GM10266 (cell line): Measurements from ENCODE around the gene THSD7A.
A peak's percentile ranks its signal among the peaks of the same experiment; 100 is the strongest.

Experiments
- DNase-seq: peaks from one replicate; pipeline ENCODE4 v3.0.0; 2012; ENCODE audit errors: extremely low spot score
- CTCF ChIP-seq: IDR thresholded peaks from 2 replicates; pipeline ENCODE4 v1.5.1; 2012; ENCODE audit warnings: mild to moderate bottlenecking, low read depth; ENCODE audit not compliant: control insufficient read depth, insufficient read depth; ENCODE audit errors: missing control alignments

The THSD7A gene

GRCh38 chr7:11830582-11831155, 1.3 kb downstream of the THSD7A start:
- TF ChIP-seq CTCF = no peak
- peak; percentile 21 for DNase-seq

- no peak for TF ChIP-seq CTCF
- DNase-seq = no peak
These were observed 2.0 kb downstream of the THSD7A start for GRCh38 chr7:11829954-11830353.

GRCh38 chr7:11819947-11820346, 12.1 kb downstream of the THSD7A start:
- TF ChIP-seq CTCF = no peak
- DNase-seq = no peak

- no peak for DNase-seq
- TF ChIP-seq CTCF = no peak
These were observed 12.7 kb downstream of the THSD7A start for GRCh38 chr7:11819271-11819670.

GRCh38 chr7:11818281-11818680, 13.7 kb downstream of the THSD7A start:
- TF ChIP-seq CTCF = no peak
- DNase-seq = no peak

GRCh38 chr7:11817111-11817740, 14.8 kb downstream of the THSD7A start:
- no peak for DNase-seq
- TF ChIP-seq CTCF = no peak

GRCh38 chr7:11811709-11812108, 20.3 kb downstream of the THSD7A start:
- TF ChIP-seq CTCF = no peak
- no peak for DNase-seq
